Psoas muscle (tissue), 8 donors: Measurements from ENCODE around the gene ULK4. TPM values are rescaled to one million over a fixed set of nuclear protein-coding genes. Genes with fewer than 3 reads are reported as not detected.

Source experiments
- ATAC-seq, 4 donors: fragments of 200-7000 bp; cut with Tn5 transposase; one replicate each; pipeline ENCODE4 v1.9.1; 2020; ENCODE audit warnings: moderate library complexity in 3 of 4, mild to moderate bottlenecking in 2 of 4
- DNase-seq, 2 donors: peaks; one replicate each; pipeline ENCODE4 v3.0.0-alpha.2; 2020
- H3K27ac ChIP-seq: fragments of 200-600 bp; one replicate; pipeline ENCODE4 v1.8.0; 2022
- H3K27me3 ChIP-seq, 3 donors: fragments of 200-600 bp in 1 of 3; one replicate each; pipeline versions ENCODE4 v1.6.1 to v1.8.0; 2013 to 2022; ENCODE audit warnings: low read length in 2 of 3, mild to moderate bottlenecking in 2 of 3, moderate library complexity in 1 of 3; ENCODE audit not compliant: insufficient read depth in 3 of 3
- H3K36me3 ChIP-seq, 2 donors: fragments of 200-600 bp in 1 of 2; one replicate each; pipeline versions ENCODE4 v1.6.1 to v1.8.0; 2013 to 2022; ENCODE audit warnings: low read depth in 1 of 2, mild to moderate bottlenecking in 1 of 2, moderate library complexity in 1 of 2; ENCODE audit not compliant: insufficient read depth in 1 of 2
- H3K4me1 ChIP-seq: fragments of 200-600 bp; one replicate; pipeline ENCODE4 v1.8.0; 2022
- H3K4me3 ChIP-seq: fragments of 200-600 bp; one replicate; pipeline ENCODE4 v1.8.0; 2022; ENCODE audit warnings: mild to moderate bottlenecking
- H3K9me3 ChIP-seq: fragments of 200-600 bp; one replicate; pipeline ENCODE4 v1.8.0; 2022
- WGBS, 3 donors: extraction: QIAGEN DNeasy Blood & Tissue Kit; methylation state at CpG; one replicate each; pipeline versions ENCODE4 v1.1.6 to v1.1.7; 2013; 5-methylcytosine and 5-hydroxymethylcytosine counted together
- intact Hi-C, 2 donors: fragments of 100-400 bp; cut with DNase I; formaldehyde crosslinking; loops; one replicate each; pipeline versions ENCODE4 v1.11.0 to v1.14.2; 2022
- polyA plus RNA-seq, 3 donors: library from polyadenylated mRNA; stranded (reverse); fragments of 200-250 nt; gene quantifications; one replicate each; pipeline ENCODE4 v1.2.3, GENCODE V29; 2013
- total RNA-seq, 4 donors: library from RNA; stranded (reverse); fragmentation: NEBNext Ultra II Directional in 2 of 4; extraction: Animal tissue kit (Norgen Biotek cat#: 25700) in 2 of 4; gene quantifications; one replicate each; pipeline versions ENCODE4 v1.2.1 to v1.2.4, GENCODE V29; 2021 to 2023
- TF ChIP-seq, protein P1 (sequence below): fragments of 200-600 bp; IDR thresholded peaks from one replicate; pipeline ENCODE4 v1.8.0; 2022; ENCODE audit warnings: antibody characterized with exemption
- donor health status: healthy with polysubstance abuse.
- donor health status: DM: no; HTN: no; CAD: no; lungs with moderate emphysema.
- donor health status: Bipolar disorder and iron deficiency.
- donor health status: healthy.
- donor health status: DM: yes; HTN: yes; CAD: no.
- donor health status: DM: no; HTN: no; CAD: no.
- donor health status: DM: no; HTN: no; CAD: no.
- donor health status: DM: yes; HTN: yes; CAD: no.

ULK4 gene
- total and polyA plus RNA-seq, 7 donors: 0.61 to 3.2 (median 1.0) TPM

DNA sequence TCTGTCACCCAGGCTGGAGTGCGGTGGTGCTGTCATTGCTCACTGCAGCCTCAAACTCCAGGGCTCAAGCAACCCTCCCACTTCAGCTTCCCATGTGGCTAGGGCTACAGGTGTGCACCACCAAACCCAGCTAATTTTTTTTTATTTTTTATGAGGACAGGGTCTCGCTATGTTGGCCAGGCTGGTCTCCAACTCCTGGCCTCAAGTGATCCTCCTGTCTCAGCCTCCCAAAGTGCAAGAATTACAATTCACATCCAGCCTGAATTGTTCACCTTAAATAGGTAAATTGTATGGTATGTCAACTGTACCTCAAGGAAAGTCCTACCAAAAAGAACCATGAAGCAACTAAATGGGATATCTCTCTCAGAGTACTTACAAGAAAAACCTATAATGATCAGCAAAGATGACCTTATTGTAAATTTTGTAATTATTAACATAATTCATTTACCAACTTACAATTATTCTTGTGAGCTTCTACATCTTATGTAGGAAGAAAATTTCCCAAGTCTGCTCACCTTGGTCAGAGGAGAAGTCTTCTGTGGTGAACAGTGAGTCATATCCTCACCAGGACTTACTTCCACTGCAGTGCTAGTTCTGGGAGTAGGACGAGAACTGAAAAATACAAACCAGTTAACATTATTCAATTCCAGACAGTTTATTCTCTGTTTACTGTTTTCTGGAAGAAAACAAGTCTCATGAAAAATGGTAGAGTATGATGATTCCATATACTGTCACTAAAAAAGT lies 54.4 kb downstream of the ULK4 start:
- no peaks in the 10 kb centered on the region for H3K36me3 ChIP-seq
- no peaks in the 10 kb centered on the region for H3K4me1 ChIP-seq
- TF ChIP-seq, protein P1, sequence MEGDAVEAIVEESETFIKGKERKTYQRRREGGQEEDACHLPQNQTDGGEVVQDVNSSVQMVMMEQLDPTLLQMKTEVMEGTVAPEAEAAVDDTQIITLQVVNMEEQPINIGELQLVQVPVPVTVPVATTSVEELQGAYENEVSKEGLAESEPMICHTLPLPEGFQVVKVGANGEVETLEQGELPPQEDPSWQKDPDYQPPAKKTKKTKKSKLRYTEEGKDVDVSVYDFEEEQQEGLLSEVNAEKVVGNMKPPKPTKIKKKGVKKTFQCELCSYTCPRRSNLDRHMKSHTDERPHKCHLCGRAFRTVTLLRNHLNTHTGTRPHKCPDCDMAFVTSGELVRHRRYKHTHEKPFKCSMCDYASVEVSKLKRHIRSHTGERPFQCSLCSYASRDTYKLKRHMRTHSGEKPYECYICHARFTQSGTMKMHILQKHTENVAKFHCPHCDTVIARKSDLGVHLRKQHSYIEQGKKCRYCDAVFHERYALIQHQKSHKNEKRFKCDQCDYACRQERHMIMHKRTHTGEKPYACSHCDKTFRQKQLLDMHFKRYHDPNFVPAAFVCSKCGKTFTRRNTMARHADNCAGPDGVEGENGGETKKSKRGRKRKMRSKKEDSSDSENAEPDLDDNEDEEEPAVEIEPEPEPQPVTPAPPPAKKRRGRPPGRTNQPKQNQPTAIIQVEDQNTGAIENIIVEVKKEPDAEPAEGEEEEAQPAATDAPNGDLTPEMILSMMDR: no peak
- intact Hi-C loops: no loop called here
- H3K4me3 ChIP-seq: no peak overlapping the region
- WGBS, 3 donors: 96% methylated on average over 3 of the region's 3 CpGs
- H3K27ac ChIP-seq: no peak overlapping the region
- no peak for DNase-seq
- H3K27me3 ChIP-seq: no peaks in the 10 kb centered on the region
- ATAC-seq: no peak
- no peaks in the 10 kb centered on the region for H3K9me3 ChIP-seq

DNA sequence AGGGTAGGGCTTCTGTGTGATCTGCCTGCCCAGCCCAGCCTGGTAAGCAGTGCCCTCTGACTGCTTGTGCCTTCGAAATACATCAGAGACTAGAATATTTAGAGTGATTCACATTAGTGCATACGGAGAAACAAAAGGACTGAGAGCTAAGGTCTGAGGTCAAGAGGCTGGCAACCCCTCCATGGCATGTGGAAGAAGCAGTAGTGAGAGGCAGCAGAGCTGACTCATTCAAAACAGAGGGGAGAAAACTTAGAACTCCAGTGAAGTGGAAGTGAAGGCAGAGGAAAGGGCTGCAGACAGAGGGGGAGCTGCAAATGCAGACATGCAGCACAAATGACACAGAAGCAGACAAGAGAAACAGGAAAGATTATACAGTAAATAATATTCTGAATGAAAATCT lies 61.6 kb downstream of the ULK4 start:
- DNase-seq (no peak), ATAC-seq (no peak)
- Histone ChIP-seq H3K36me3 (no peaks in the 10 kb centered on the region), H3K4me1 (no peaks in the 10 kb centered on the region), H3K27ac (no peak overlapping the region), H3K4me3 (no peak overlapping the region), H3K9me3 (no peaks in the 10 kb centered on the region), H3K27me3 (no peaks in the 10 kb centered on the region)
- TF ChIP-seq, protein P1: no peak
- intact Hi-C loops: loop anchor here in 1 of 2 donors (5.0 kb wide), 1 partner anchor 292 kb away; no protein-coding TSS in a partner anchor
- WGBS, 3 donors: 64 to 74% (median 74%) methylated on average over 2 of the region's 2 CpGs

DNA sequence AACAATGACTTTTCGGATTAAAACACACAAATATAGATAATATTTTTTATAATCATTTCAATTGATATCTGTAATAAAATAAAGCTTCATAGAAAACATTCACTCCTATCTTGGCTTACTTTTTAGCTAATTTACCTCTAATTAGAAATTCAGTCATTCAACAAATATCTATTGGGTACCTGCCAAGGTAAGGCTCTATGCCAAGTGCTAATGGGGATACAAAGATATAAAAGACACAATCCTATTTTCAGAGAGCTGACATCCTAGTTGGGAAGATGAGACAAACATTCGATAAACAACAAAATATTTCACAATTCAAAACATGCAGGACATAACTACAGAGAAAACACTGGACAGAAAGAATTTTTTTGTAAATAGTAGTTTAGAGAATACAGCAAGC lies 63.3 kb downstream of the ULK4 start:
- H3K4me3 ChIP-seq: no peak overlapping the region
- no peaks in the 10 kb centered on the region for H3K4me1 ChIP-seq
- no peaks in the 10 kb centered on the region for H3K36me3 ChIP-seq
- TF ChIP-seq, protein P1: no peak
- 79 to 85% (median 81%) methylated on average over 2 of the region's 2 CpGs for WGBS, 3 donors
- H3K9me3 ChIP-seq: no peaks in the 10 kb centered on the region
- no peak for DNase-seq
- no peaks in the 10 kb centered on the region for H3K27me3 ChIP-seq
- no peak for ATAC-seq
- intact Hi-C loops: loop anchor here (5.0 to 10.0 kb wide), 6 partner anchors 116 to 546 kb away; no protein-coding TSS in a partner anchor
- H3K27ac ChIP-seq: no peak overlapping the region

DNA sequence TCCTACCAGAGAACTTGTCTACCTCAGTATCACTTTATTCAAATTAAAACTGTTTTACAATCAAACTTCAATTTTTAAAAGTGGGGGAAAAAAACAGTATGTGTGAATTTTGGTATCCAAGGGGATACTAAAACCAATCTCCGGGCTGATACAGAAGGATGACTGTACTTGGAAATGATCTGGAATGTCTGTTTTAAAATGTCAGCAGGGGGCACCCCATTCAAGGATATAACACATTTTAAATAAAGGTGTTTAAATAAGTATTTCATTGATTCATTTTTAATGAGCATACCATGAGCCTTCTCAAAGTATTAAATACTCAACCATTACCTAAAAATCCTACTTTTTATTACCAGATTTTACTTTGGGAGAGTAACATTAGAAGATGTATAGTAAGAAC lies 67.9 kb downstream of the ULK4 start:
- Histone ChIP-seq H3K27ac (no peak overlapping the region), H3K4me1 (no peaks in the 10 kb centered on the region), H3K27me3 (no peaks in the 10 kb centered on the region), H3K4me3 (no peak overlapping the region), H3K9me3 (no peaks in the 10 kb centered on the region), H3K36me3 (no peaks in the 10 kb centered on the region)
- DNase-seq (no peak), ATAC-seq (peak in 1 of 4 donors; percentile 59)
- intact Hi-C loops: loop anchor here (1.0 to 10.0 kb wide), 5 partner anchors 121 to 551 kb away; no protein-coding TSS in a partner anchor
- TF ChIP-seq, protein P1: peak; percentile 60
- WGBS, 3 donors: 4 to 22% (median 5%) methylated on average over 1 of the region's 1 CpG
